H54 (cell line): ENCODE results near the gene SOX15.
"Not testable (repeated sequence)": the region's sequence is repeated elsewhere in the genome, so short reads cannot be mapped to it uniquely, and the experiment has no call there.

ENCODE experiments used
- DNase-seq: peaks from one replicate; pipeline ENCODE4 v3.0.0; 2011; ENCODE audit warnings: low spot score, mixed read lengths; ENCODE audit not compliant: insufficient read length
- FAIRE-seq: peaks from 3 replicates; lab custom pipeline; 2011; peaks lifted over from hg19 to GRCh38; lab: Jason Lieb, UNC
- POLR2A ChIP-seq: IDR thresholded peaks from 2 replicates; pipeline ENCODE4 v1.6.1; 2011; ENCODE audit warnings: low read depth, mild to moderate bottlenecking, low read length

SOX15 gene

DNA sequence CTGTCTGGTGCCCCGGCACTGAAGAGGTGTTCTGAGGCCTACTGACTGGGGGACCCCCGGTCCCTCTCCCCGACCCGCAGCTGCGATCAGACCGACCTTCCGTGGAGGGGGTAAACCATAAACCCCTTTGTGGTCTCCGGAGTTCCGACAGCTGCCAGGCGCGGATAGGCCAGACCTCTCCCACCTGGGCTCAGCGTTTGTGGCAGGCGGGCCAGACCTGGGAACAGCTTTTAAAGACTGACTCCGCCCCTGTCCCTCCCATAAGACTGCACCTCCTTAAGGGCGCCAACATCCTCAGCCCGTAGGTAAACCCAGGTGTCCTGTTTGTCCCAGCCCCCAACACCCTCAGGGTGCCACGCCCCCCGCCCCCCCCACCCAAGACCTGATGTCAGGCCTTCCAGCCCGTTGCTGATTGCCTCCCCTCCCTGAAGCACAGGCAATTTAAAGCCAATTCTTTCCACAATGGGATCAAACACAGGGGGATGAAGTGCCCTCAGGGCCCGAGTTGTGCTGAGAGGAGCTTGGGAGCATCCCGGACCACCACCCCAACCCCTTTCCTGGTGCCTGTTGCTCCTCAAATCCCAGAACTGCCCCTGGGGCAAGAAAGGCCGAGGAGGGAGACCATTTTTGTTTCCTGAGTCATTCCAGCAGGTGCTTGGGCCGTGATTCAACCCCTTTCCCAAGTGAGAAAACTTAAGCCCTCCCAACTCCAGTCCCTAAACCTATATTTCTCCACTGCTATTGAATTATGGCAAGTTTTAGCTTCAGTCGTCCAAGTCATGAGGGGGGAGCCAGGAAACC is at the start of gene SOX15:
TSS of gene SOX15 (minus strand) at position 204 of the 801 bp plus-strand sequence. CDS start 418 bp downstream, outside the sequence.
- DNase-seq (peak; percentile 55), FAIRE-seq (no peak)
- no peak for TF ChIP-seq POLR2A

GRCh38 chr17:7636163-7636562 is 46.3 kb upstream of the SOX15 start:
- no peak for FAIRE-seq
- DNase-seq = no peak
- no peak for TF ChIP-seq POLR2A

DNA sequence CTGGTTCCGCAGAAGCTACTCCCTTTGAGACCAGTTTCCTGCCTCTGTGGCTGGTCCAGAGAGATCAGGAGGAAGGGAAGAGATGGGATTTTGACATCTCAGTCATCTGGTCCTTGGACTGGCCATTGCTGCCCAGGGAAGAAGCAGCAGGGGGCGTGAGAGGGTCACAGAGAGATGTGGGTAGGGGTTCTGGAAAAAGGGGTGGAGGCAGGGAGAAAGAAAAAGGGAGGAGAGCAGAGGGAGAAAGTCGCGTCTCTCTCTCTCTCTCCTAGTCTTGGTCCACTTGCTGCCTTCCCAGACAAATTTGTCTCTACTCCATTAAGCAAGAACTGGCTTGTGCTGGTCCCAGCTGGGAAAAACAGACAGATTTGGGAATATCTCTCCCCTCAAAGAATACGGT is 44.5 kb upstream of the SOX15 start:
- TF ChIP-seq POLR2A = no peak
- DNase-seq (no peak), FAIRE-seq (no peak)

DNA sequence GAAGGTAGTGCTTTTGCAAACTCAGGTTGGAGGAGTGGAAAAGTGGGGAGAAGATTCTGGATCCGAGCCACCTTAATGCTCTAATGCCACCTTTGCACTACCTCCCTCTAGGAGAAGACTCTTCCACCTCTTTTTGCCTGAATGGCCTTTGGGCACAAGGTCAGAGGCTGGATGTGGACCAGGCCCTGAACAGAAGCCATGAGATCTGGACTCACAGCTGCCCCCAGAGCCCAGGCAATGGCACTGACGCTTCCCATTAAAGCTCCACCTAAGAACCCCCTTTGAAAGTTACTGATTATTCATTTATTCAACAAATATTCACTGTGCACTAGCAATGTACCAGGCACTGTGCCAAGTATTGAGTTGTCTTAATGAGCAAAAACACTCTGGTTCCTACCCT is 43.2 kb upstream of the SOX15 start:
- TF ChIP-seq POLR2A = no peak
- no peak for DNase-seq
- FAIRE-seq = no peak

DNA sequence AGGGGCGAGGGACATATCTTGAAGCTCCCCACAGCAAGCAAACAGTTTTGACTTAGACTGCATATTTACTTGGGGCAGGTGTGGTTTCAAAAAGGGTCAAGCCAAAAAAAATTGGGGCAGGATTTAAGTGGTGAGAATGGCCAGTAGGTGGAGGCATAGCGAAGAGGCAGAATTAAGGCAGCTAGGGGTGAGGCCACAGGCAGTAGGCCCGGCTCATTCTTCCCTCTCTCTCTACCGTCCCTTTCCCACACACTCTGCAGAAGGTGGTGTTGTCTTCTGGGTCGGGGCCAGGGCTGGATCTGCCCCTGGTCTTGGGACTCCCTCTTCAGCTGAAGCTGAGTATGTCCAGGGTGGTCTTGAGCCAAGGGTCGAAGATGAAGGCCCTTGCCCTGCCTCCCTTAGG is 42.6 kb upstream of the SOX15 start:
- DNase-seq = no peak
- FAIRE-seq = no peak
- TF ChIP-seq POLR2A = no peak

DNA sequence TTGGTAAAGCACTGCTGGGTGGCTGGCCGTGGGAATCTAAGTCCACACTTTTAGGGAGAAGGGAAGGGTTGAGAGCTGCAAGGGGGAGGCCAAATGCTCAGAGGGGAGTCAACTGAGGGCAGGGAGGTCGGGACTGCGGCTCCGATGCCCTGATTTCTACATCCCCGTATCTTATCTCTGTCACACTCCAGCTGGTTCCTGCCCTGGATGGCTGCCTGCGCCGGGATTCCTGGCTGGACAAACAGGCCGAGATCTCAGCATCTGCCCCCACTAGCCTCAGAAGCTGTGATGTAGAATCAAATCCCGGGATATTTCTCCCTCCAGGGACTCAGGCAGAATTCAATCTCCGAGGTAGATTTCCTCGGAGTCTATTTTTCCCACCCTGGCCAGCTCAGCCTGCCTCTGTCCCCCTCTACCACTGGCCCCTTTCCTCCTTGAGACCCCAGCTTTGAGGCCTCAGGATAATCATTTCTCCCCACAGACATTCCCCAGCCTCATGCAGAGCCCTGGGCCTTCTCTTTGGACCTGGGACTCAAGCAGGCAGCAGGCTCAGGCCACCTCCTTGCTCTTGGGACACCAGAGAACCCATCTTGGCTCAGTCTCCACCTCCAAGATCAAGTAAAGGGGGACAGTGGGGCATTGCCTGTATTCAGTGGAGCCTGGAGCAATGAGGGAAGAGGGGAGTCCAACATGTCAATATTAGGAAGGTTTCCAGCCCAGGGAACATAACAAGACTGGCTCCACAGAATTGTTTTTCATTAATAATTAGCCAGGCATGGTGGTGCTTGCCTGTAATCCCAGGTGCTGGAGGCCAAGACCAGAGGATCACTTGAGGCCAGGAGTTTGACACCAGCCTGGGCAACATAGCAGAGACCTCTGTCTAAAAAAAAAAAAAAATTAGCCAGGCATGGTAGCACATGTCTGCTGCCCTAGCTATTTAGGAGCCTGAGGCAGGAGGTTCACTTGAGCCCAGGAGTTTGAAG is 41.8 kb upstream of the SOX15 start:
- TF ChIP-seq POLR2A = no peak
- no peak for DNase-seq
- no peak for FAIRE-seq

DNA sequence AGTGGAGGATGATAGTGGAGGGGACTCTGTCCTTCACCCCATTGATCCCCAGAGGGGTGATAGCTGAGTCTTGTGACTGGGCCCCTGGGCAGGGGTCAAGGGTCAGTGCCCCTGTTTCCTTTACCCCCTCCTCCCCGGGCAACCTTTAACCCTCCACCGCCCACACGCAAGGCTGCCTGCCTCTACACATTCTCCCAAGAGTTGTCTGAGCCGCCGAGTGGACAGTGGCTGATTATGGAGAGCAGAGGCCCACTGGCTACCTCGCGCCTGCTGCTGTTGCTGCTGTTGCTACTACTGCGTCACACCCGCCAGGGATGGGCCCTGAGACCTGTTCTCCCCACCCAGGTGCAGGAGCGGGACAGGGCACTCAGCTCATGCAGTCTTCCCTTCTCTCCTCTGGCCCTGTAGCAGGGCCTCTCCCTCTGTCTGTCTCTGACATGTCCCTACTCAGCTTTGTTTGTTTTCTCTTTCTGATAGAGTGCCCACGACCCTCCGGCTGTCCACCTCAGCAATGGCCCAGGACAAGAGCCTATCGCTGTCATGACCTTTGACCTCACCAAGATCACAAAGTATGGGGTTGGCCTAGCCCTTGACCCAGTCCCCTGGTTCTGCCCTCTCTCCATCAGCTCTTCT is 40.2 kb upstream of the SOX15 start, which contains the start of gene SHBG:
TSS of gene SHBG (plus strand) at position 197 of the 633 bp plus-strand sequence. CDS start at position 235, 38 bp downstream.
- no peak for TF ChIP-seq POLR2A
- no peak for DNase-seq
- no peak for FAIRE-seq

GRCh38 chr17:7627250-7628121 is 37.6 kb upstream of the SOX15 start, which contains the start of gene SAT2:
Gene SAT2 (minus strand): TSS chr17:7627821. CDS start chr17:7627635, 186 bp downstream.
- DNase-seq (peak; percentile 77), FAIRE-seq (no peak)
- peak; percentile 74 for TF ChIP-seq POLR2A

GRCh38 chr17:7626956-7627249 is 37.0 kb upstream of the SOX15 start:
- no peak for TF ChIP-seq POLR2A
- no peak for FAIRE-seq
- DNase-seq = no peak

DNA sequence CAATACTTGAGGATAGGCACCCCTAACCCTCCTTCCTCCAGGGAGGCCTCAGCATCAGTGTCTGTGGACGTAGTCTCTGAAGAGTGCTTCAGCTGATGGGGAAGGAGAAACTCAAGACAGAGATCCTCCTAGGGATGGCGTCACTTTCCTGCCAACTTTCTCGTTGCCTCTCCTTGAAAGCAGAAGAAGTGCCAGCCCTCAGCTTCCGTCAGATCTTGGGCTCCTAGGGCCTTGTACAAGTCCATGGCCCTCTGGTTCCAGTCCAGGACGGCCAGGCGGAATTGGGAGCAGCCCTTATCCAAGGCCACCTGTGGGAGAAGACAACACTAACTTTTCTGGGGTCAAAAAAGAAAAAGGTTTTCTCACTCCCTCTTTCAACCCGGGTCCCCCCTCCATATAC is 36.4 kb upstream of the SOX15 start:
- TF ChIP-seq POLR2A = no peak
- DNase-seq = no peak
- FAIRE-seq = no peak

DNA sequence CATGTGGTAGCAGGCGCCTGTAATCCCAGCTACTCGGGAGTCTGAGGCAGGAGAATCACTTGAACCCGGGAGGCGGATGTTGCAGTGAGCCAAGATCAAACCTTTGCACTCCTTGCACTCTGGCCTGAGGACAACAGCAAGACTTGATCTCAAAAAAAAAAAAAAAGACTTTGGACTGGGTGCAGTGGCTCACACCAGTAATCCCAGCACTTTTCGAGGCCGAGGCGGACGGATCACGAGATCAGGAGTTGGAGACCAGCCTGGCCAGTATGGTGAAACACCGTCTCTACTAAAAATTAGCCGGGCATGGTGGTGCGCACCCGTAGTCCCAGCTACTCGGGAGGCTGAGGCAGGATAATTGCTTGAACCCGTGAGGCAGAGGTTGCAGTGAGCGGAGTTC is 35.9 kb upstream of the SOX15 start:
- FAIRE-seq, DNase-seq: not testable (repeated sequence)

- FAIRE-seq (no peak), DNase-seq (no peak)
- TF ChIP-seq POLR2A = no peak
Measured at GRCh38 chr17:7623661-7624060, 33.8 kb upstream of the SOX15 start.

- FAIRE-seq (no peak), DNase-seq (no peak)
- no peak for TF ChIP-seq POLR2A
Measured at GRCh38 chr17:7620835-7621234, 30.9 kb upstream of the SOX15 start.
